ENCODE measurements around the gene NFS1. TPM values are rescaled to one million over a fixed set of nuclear protein-coding genes. Genes with fewer than 3 reads are reported as not detected.
"Not testable (repeated sequence)": the region's sequence is repeated elsewhere in the genome, so short reads cannot be mapped to it uniquely, and the experiment has no call there.

Gene NFS1
- 32.8 and 56.2 TPM in 2 replicates for total RNA-seq (2014; rRNA removed; shearing (Covaris generic))
- total RNA-seq (2022), result 41.3 and 43.4 TPM in 2 replicates
- percentile 62 among the genes with signal in this experiment for Bru-seq, nascent RNA
- percentile 79 among the genes with signal in this experiment for BruChase-seq, experiment 1, labeled RNA remaining after a 6-hour chase
- percentile 73 among the genes with signal in this experiment for BruChase-seq, experiment 2, labeled RNA remaining after a 2-hour chase
- long read RNA-seq, transcript NFS1-203 (13 exons, 3,012 nt), result major isoform, 49 of 68 reads
- long read RNA-seq, partial matches to known transcripts, result 10 of 68 reads
- long read RNA-seq, other reads (novel, unspliced or antisense), result 4 of 68 reads

DNA sequence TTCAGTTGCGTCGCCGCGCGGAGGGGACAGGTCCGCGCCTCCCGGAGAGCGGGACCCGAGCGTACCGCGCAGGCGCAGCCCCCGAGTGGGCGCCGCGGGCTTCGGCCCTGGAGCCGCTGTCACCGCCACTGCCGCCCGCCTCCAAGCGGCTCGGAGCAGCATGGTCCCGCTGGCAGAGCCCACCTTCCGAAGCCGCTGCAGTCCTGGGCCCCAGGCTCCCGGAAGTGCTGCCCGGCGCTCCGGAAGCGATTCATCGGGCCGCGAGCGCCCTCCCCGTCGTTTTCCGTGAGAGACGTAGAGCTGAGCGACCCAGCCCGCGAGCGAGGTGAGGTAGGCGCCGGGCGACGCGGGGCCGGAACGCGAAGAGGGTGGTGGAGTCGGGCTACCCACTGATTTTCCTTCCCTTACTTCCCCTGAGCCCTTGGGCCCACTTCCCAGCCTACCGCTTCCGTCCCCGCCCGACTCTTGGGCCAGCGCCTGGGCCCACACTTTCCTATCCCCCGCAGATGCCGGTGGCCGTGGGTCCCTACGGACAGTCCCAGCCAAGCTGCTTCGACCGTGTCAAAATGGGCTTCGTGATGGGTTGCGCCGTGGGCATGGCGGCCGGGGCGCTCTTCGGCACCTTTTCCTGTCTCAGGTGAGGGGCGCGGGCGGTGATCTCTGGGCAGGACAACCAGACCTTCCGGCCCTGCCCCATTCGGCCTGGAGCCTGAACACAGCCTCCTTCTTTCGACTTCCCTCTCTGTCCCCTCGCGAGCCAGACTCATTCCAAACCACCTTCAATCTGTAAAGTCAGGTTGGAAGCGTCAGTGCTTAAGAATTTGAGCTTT, at the start of gene NFS1, which contains the start of gene ROMO1:
Gene NFS1 (minus strand): TSS at position 226 of the 830 bp plus-strand sequence. CDS start 64 bp downstream, at position 162.
Gene ROMO1 (plus strand): TSS at position 279 of the 830 bp plus-strand sequence. CDS start 228 bp downstream, at position 507.
- Histone ChIP-seq H3K4me1 (ENCODE audit: insufficient read depth, low read length, poor library complexity, severe bottlenecking) (peaks cover 23% of the 10 kb centered on the region), H3K27ac (ENCODE audit: low read depth, low read length, poor library complexity, severe bottlenecking) (peak within 1 kb of the TSS; percentile 74), H3K4me3 (ENCODE audit: low read depth, low read length, poor library complexity, severe bottlenecking) (peak within 1 kb of the TSS; percentile 87), H3K36me3 (ENCODE audit: insufficient read depth, low read length) (peaks cover 59% of the 10 kb centered on the region), H2AFZ (ENCODE audit: low read length) (peak within 1 kb of the TSS; percentile 82), H4K20me1 (ENCODE audit: insufficient read depth, low read length) (peaks cover 4% of the 10 kb centered on the region; the same call in 1 of the 2 replicates), H3K9me2 (ENCODE audit: insufficient read depth, low read length) (no peaks in the 10 kb centered on the region), H3K9me3 (ENCODE audit: low read length) (no peaks in the 10 kb centered on the region), H3K4me2 (ENCODE audit: low read length) (peak within 1 kb of the TSS; percentile 74), H3K79me2 (ENCODE audit: insufficient read depth, low read depth, low read length) (peaks cover 31% of the 10 kb centered on the region; the same call in 1 of the 2 replicates)
- intact Hi-C loops (cut with micrococcal nuclease; ENCODE audit: unreplicated experiment), result loop anchor here (1.0 to 5.0 kb wide), 5 partner anchors 82 to 237 kb away; partner anchors contain the start of gene SPAG4
- TF ChIP-seq, protein P1, sequence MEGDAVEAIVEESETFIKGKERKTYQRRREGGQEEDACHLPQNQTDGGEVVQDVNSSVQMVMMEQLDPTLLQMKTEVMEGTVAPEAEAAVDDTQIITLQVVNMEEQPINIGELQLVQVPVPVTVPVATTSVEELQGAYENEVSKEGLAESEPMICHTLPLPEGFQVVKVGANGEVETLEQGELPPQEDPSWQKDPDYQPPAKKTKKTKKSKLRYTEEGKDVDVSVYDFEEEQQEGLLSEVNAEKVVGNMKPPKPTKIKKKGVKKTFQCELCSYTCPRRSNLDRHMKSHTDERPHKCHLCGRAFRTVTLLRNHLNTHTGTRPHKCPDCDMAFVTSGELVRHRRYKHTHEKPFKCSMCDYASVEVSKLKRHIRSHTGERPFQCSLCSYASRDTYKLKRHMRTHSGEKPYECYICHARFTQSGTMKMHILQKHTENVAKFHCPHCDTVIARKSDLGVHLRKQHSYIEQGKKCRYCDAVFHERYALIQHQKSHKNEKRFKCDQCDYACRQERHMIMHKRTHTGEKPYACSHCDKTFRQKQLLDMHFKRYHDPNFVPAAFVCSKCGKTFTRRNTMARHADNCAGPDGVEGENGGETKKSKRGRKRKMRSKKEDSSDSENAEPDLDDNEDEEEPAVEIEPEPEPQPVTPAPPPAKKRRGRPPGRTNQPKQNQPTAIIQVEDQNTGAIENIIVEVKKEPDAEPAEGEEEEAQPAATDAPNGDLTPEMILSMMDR (conservative IDR thresholded peaks at IDR 0.05; ENCODE audit: low read length), result peak; percentile 44; the same call in 1 of the 2 replicates
- no peak for TF ChIP-seq EZH2phosphoT487 (IDR thresholded peaks at IDR 0.05; ENCODE audit: borderline replicate concordance, low read depth, low read length)
- ChIA-PET POLR2A (interaction anchor here (0.6 to 1.8 kb wide), 3 partner anchors 10 to 265 kb away, joined by 3 to 4 read pairs (median 3); no protein-coding TSS in a partner anchor), CTCF (ENCODE audit: unreplicated experiment) (interaction anchor here (0.6 kb wide), 2 partner anchors 83 to 248 kb away, joined by 3 to 6 read pairs; partner anchors contain the start of gene SPAG4)
- no TSS peak for BruUV-seq (replicated peaks)
- peak; percentile 92 for DNase-seq (ENCODE audit: low spot score)

DNA sequence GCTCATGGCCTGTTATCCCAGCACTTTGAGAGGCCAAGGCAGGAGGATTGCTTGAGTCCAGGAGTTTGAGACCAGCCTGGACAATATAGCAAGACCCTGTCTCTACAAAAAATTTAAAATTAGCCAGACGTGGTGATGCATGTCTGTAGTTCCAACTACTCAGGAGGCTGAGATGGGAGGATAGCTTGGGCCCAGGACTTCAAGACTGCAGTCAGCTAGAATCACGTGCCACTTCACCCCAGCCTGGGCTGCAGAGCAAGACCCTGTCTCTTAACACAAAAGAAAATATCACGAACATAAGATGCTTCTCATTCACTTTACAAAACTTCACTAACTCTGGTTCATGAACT, 45.3 kb upstream of the NFS1 start:
- DNase-seq (ENCODE audit: low spot score); BruUV-seq (replicated peaks); H3K9me2 ChIP-seq (ENCODE audit: insufficient read depth, low read length); H3K9me3 ChIP-seq (ENCODE audit: low read length); CTCF ChIA-PET (ENCODE audit: unreplicated experiment): not testable (repeated sequence)
- Histone ChIP-seq H3K79me2 (ENCODE audit: insufficient read depth, low read depth, low read length) (peaks cover 41% of the 10 kb centered on the region), H3K4me3 (ENCODE audit: low read depth, low read length, poor library complexity, severe bottlenecking) (peak overlapping the region; percentile 87), H2AFZ (ENCODE audit: low read length) (peak overlapping the region; percentile 56; the same call in 1 of the 2 replicates), H4K20me1 (ENCODE audit: insufficient read depth, low read length) (peaks cover 17% of the 10 kb centered on the region), H3K36me3 (ENCODE audit: insufficient read depth, low read length) (peaks cover 25% of the 10 kb centered on the region), H3K27ac (ENCODE audit: low read depth, low read length, poor library complexity, severe bottlenecking) (peak overlapping the region; percentile 96), H3K4me2 (ENCODE audit: low read length) (peak overlapping the region; percentile 96), H3K4me1 (ENCODE audit: insufficient read depth, low read length, poor library complexity, severe bottlenecking) (peaks cover 30% of the 10 kb centered on the region)
- POLR2A ChIA-PET, result interaction anchor here (0.6 to 4.0 kb wide), 8 partner anchors 9 to 140 kb away, joined by 3 to 76 read pairs (median 4); partner anchors contain the start of genes PHF20 and SPAG4
- intact Hi-C loops (cut with micrococcal nuclease; ENCODE audit: unreplicated experiment), result loop anchor here (5.0 kb wide), 2 partner anchors 82 to 208 kb away; partner anchors contain the start of genes CPNE1, RBM12 and SCAND1

Data from OCI-LY7 (cell line).